Stomach (tissue), 9 donors: ENCODE results near the gene ATOH8. TPM values are rescaled to one million over a fixed set of nuclear protein-coding genes. Genes with fewer than 3 reads are reported as not detected.

Experiments
- DNase-seq, 2 donors: peaks; one replicate each; pipeline versions ENCODE4 v3.0.0 to v3.0.0-alpha.2; 2013 to 2019
- H3K27ac ChIP-seq, 5 donors: fragments of 200-600 bp in 4 of 5; sonication (generic) in 4 of 5; one replicate each; pipeline ENCODE4 v1.5.1; 2013 to 2019; ENCODE audit warnings: mild to moderate bottlenecking in 1 of 5, moderate library complexity in 1 of 5
- H3K27me3 ChIP-seq, 3 donors: fragments of 200-600 bp; sonication (generic); one replicate each; pipeline ENCODE4 v1.5.1; 2017 to 2019; ENCODE audit warnings: mixed run types in 1 of 3
- H3K36me3 ChIP-seq, 4 donors: fragments of 200-600 bp; sonication (generic); 1 replicate in 3 of 4; 2 replicates in 1 of 4; pipeline ENCODE4 v1.5.1; 2016 to 2019
- H3K4me1 ChIP-seq, 4 donors: fragments of 200-600 bp; sonication (generic); one replicate each; pipeline ENCODE4 v1.5.1; 2016 to 2019
- H3K4me3 ChIP-seq, 4 donors: fragments of 200-600 bp; sonication (generic) in 3 of 4; one replicate each; pipeline ENCODE4 v1.5.1; 2016 to 2019; ENCODE audit warnings: mild to moderate bottlenecking in 1 of 4
- H3K9me3 ChIP-seq, 4 donors: fragments of 200-600 bp; sonication (generic); one replicate each; pipeline ENCODE4 v1.5.1; 2016 to 2019
- CTCF ChIP-seq, 7 experiments: fragments of 450-650 bp in 4 of 7; fragments of 200-600 bp in 3 of 7; sonication (generic) in 3 of 7; IDR thresholded peaks; one replicate each; pipeline ENCODE4 v1.5.1; 2016 to 2019; ENCODE audit warnings: antibody characterized with exemption in 7 of 7, control low read depth in 2 of 7, mild to moderate bottlenecking in 1 of 7
- EP300 ChIP-seq: sonication (generic); formaldehyde crosslinking; IDR thresholded peaks from one replicate; pipeline ENCODE4 v1.6.1; 2017; ENCODE audit warnings: antibody characterized with exemption
- POLR2A ChIP-seq, 4 donors: fragments of 450-650 bp; IDR thresholded peaks; one replicate each; pipeline ENCODE4 v1.6.1; 2016; ENCODE audit warnings: antibody characterized with exemption in 4 of 4, control low read depth in 2 of 4, mild to moderate bottlenecking in 1 of 4, moderate library complexity in 1 of 4
- POLR2AphosphoS5 ChIP-seq, 3 donors: sonication (generic); formaldehyde crosslinking; IDR thresholded peaks; one replicate each; pipeline ENCODE4 v1.6.1; 2016; ENCODE audit warnings: antibody characterized with exemption in 3 of 3
- WGBS, 5 donors: extraction: QIAGEN DNeasy Blood & Tissue Kit in 3 of 5; methylation state at CpG; one replicate each; pipeline versions ENCODE4 v1.1.5 to v1.1.7; 2013 to 2018; 5-methylcytosine and 5-hydroxymethylcytosine counted together
- intact Hi-C: fragments of 100-400 bp; cut with DNase I; formaldehyde crosslinking; loops from one replicate; pipeline ENCODE4 v1.15.1; 2023; ENCODE audit warnings: low total_unique reads
- polyA plus RNA-seq, 3 donors: library from polyadenylated mRNA; stranded (reverse); fragments of 200-250 nt; gene quantifications; one replicate each; pipeline ENCODE4 v1.2.3, GENCODE V29; 2013
- total RNA-seq, 5 donors: library from RNA; depleted of rRNA; stranded (reverse); fragments of >200 nt; gene quantifications; one replicate each; pipeline versions ENCODE4 v1.1.0 to v1.2.3, GENCODE V29; 2014 to 2016
- donor health status: healthy with polysubstance abuse.
- donor health status: Bipolar disorder and iron deficiency.
- donor health status: healthy.

Gene ATOH8
- total and polyA plus RNA-seq, 8 donors: 2.3 to 23.2 (median 13.3) TPM

- Histone ChIP-seq H3K4me3 (peak overlapping the region in 1 of 4 donors; percentile 15), H3K4me1 (peaks cover 14 to 44% (median 25%) of the 10 kb centered on the region in 4 donors), H3K9me3 (no peaks in the 10 kb centered on the region), H3K27ac (peak overlapping the region in 4 of 5 donors; percentile 48 to 67 (median 64)), H3K27me3 (no peaks in the 10 kb centered on the region), H3K36me3 (no peaks in the 10 kb centered on the region)
- WGBS, 5 donors: 26 to 37% (median 28%) methylated on average over 26 to 41 of the region's 41 CpGs
- intact Hi-C loops: loop anchor here (5.0 to 10.0 kb wide), 2 partner anchors 57 to 84 kb away; partner anchors contain the start of gene ATOH8
- DNase-seq: peak; percentile 45 to 81
- TF ChIP-seq CTCF (IDR thresholded peaks at IDR 0.05) (no peak), EP300 (no peak), POLR2AphosphoS5 (IDR thresholded peaks at IDR 0.05) (no peak), POLR2A (IDR thresholded peaks at IDR 0.05) (no peak)
Observed at GRCh38 chr2:85811180-85812093, 57.6 kb downstream of the ATOH8 start.

GRCh38 chr2:85812094-85812735 lies 58.4 kb downstream of the ATOH8 start:
- Histone ChIP-seq H3K36me3 (no peaks in the 10 kb centered on the region), H3K4me1 (peaks cover 14 to 36% (median 23%) of the 10 kb centered on the region in 4 donors), H3K27me3 (no peaks in the 10 kb centered on the region), H3K9me3 (no peaks in the 10 kb centered on the region), H3K4me3 (no peak overlapping the region), H3K27ac (no peak overlapping the region)
- intact Hi-C loops: loop anchor here (5.0 to 10.0 kb wide), 2 partner anchors 57 to 85 kb away; partner anchors contain the start of gene ATOH8
- TF ChIP-seq POLR2AphosphoS5 (IDR thresholded peaks at IDR 0.05) (no peak), POLR2A (IDR thresholded peaks at IDR 0.05) (no peak), CTCF (IDR thresholded peaks at IDR 0.05) (no peak), EP300 (no peak)
- WGBS, 5 donors: 80 to 89% (median 85%) methylated on average over 10 of the region's 10 CpGs
- no peak for DNase-seq

- no peaks in the 10 kb centered on the region for H3K27me3 ChIP-seq
- H3K9me3 ChIP-seq: no peaks in the 10 kb centered on the region
- peaks cover 14 to 32% (median 21%) of the 10 kb centered on the region in 4 donors for H3K4me1 ChIP-seq
- intact Hi-C loops: loop anchor here (5.0 to 10.0 kb wide), 2 partner anchors 59 to 86 kb away; partner anchors contain the start of gene ATOH8
- WGBS, 5 donors: 84 to 91% (median 86%) methylated on average over 7 of the region's 7 CpGs
- no peak overlapping the region for H3K27ac ChIP-seq
- no peak for DNase-seq
- TF ChIP-seq CTCF (IDR thresholded peaks at IDR 0.05) (no peak), EP300 (no peak), POLR2A (IDR thresholded peaks at IDR 0.05) (no peak), POLR2AphosphoS5 (IDR thresholded peaks at IDR 0.05) (no peak)
- H3K4me3 ChIP-seq: no peak overlapping the region
- no peaks in the 10 kb centered on the region for H3K36me3 ChIP-seq
Observed at GRCh38 chr2:85813211-85813981, 59.6 kb downstream of the ATOH8 start.
